Fibroblast of mammary gland (primary cell): Measurements from ENCODE around the gene CA14.
A peak's percentile ranks its signal among the peaks of the same experiment; 100 is the strongest.

ENCODE experiments used
- DNase-seq: peaks from one replicate; pipeline ENCODE4 v3.0.0-alpha.2; 2010; ENCODE audit warnings: low read depth
- H3K4me3 ChIP-seq: 2 replicates; pipeline ENCODE4 v1.5.1; 2011; ENCODE audit warnings: low read depth, mild to moderate bottlenecking, low read length, moderate library complexity; ENCODE audit not compliant: control insufficient read depth
- TF ChIP-seq, protein P1 (sequence below): conservative IDR thresholded peaks from 2 replicates; pipeline ENCODE4 v1.5.1; 2011; ENCODE audit warnings: low read depth, low read length, inconsistent platforms; ENCODE audit not compliant: control insufficient read depth, insufficient read depth

The CA14 gene

DNA sequence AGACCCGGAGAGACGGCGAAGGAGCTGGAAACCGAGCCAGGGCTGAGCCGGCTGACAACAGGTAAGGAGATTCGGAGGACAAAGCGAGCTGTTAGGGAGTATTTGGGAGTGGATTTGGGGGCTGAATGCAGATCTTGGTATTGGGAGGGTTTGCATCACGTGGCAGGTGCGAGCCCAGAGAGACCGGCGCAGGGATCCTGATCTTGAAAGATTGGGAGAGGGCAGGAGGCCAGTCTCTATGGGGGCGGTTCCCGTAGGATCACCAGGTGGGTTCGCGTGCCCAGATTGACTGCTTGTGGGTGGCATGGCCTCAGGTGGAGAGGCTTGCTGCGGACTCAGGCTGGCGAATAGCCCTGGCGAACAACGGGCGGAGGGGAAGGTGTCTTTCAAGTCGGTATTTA, 25.0 kb downstream of the CA14 start:
- peak overlapping the region; percentile 54 for H3K4me3 ChIP-seq

DNA sequence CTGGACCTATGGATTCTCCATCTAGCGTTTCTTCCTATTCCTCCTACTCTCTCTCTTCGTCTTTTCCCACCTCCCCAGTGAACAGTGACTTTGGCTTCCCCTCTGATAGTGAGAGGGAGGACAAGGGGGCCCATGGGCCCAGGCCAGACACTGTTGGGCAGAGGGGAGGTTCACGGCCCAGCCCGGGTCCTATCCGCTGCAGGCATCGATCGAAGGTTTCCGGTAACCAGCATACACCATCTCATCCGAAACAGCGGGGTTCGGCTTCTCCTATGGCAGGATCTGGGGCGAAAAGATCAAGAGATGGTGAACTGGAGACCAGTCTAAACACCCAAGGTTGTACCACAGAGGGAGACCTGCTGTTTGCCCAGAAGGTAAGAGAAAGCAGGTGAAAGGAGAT, 25.7 kb downstream of the CA14 start:
- TF ChIP-seq, protein P1, sequence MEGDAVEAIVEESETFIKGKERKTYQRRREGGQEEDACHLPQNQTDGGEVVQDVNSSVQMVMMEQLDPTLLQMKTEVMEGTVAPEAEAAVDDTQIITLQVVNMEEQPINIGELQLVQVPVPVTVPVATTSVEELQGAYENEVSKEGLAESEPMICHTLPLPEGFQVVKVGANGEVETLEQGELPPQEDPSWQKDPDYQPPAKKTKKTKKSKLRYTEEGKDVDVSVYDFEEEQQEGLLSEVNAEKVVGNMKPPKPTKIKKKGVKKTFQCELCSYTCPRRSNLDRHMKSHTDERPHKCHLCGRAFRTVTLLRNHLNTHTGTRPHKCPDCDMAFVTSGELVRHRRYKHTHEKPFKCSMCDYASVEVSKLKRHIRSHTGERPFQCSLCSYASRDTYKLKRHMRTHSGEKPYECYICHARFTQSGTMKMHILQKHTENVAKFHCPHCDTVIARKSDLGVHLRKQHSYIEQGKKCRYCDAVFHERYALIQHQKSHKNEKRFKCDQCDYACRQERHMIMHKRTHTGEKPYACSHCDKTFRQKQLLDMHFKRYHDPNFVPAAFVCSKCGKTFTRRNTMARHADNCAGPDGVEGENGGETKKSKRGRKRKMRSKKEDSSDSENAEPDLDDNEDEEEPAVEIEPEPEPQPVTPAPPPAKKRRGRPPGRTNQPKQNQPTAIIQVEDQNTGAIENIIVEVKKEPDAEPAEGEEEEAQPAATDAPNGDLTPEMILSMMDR, result no peak
- no peak overlapping the region for H3K4me3 ChIP-seq
- no peak for DNase-seq

More for the DNA sequence above, 25.0 kb downstream of the CA14 start:
- no peak for DNase-seq
- TF ChIP-seq, protein P1, result no peak

DNA sequence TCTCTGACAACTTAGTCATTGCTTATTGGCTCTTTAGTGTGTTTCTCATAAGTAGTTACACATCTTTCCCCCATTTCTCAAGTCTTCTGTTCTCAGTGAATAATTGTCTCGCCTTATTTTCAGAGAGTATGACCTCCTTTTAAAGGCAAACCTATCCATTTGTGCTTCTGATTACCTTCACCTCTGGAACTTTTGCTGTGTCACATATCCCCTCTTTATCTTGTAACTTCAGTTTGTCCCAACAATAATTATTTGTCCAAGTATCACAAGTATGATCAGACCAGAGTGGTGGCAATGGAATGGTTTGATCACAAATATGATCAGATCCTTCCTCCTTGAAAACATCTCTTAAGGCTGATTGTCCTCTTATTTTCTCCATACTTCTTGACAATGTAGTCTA, 30.8 kb downstream of the CA14 start:
- TF ChIP-seq, protein P1, result no peak
- DNase-seq, result no peak
- no peak overlapping the region for H3K4me3 ChIP-seq

DNA sequence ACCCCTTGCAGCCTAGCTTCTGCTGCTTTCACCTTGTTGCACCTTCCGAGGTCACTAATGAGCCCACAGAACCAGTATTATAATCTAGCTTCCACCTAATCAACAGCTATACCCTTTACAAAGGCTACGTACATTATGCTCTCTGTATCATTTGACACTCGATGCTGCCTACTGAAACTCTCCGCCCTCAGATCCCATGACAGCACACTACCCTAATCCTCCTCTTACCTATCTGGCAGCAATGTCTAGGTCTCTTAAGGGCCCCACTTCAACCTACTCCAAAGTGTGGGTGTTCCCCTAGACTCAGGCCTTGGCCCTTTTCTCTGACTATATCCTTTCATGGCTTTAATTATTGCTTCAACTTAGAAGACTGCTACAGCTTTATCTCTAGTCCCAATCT, 31.2 kb downstream of the CA14 start:
- TF ChIP-seq, protein P1, result no peak
- H3K4me3 ChIP-seq, result no peak overlapping the region
- no peak for DNase-seq

DNA sequence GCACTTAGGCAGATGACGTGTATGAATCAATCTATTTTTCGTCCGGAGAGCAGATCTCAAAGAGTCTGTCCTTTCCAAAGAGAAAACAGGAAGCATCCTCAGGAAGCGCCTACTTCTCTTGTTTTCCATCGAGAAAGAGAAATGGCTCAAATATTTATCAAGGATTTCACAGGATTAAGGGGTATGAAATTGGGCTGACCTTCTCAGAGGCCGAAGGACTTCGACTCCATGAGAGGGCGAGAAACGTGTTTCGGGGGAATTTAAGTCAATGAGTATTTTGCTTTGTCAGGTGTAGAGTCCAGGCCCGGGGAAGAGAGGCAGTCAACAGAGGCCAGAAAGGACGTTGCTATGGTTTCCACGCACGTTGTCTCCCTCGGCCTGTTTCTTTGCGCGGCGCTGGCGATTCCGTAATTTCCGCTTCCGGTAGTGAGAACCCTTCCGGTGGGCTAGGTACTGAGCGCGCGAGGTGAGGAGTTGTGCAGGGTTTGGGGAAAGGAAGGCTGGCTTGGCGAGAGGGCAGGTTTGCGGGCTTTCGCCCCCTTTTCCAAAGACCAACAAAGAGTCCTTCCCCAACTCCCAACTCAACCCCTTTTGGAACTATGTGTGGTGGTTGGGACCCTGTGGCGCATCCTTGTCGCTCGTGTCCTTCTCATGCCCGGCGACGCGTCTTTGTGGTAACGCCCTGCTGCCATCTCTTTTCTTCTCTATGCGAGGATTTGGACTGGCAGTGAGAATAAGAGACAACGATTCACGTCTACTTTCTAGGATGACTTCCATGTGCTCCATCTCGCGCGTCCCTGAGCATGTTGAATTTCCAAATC, 36.1 kb downstream of the CA14 start, which contains the start of gene MRPS21:
MRPS21 (plus strand) TSS at position 429 of the 821 bp plus-strand sequence. CDS start 506 bp downstream, outside the sequence.
- H3K4me3 ChIP-seq, result peak within 1 kb of the TSS; percentile 98
- peak; percentile 88 for DNase-seq
- TF ChIP-seq, protein P1, result no peak

DNA sequence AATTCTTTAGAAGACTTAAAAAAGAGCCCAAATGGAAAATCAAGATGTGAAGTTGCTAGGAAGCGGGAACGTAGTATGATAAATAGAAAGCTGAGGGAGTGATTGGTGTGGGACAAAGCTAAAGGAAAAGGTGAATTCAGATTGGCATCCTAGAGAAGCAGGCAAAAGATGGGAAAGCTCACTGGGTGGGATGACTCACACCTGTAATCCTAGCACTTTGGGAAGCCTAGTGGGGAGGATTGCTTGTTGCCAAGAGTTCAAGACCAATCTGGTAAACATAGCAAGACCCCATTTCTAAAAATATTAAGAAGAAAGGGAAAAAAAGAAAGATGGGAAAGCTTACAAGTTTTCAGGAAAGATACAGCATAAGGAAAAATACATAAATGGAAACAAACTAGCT, 37.9 kb downstream of the CA14 start:
- DNase-seq, result peak; percentile 13
- TF ChIP-seq, protein P1, result no peak
- no peak overlapping the region for H3K4me3 ChIP-seq
